Keratinocyte (primary cell): ENCODE data around the gene COMT. TPM values are rescaled to one million over a fixed set of nuclear protein-coding genes. Genes with fewer than 3 reads are reported as not detected.

Experiments used
- DNase-seq: peaks from one replicate; pipeline ENCODE4 v3.0.0-alpha.2; 2011; ENCODE audit warnings: low read depth, missing footprints, low spot score
- FAIRE-seq: peaks from 2 replicates; lab custom pipeline; 2011; peaks lifted over from hg19 to GRCh38; lab: Jason Lieb, UNC
- H2AFZ ChIP-seq: 2 replicates; pipeline ENCODE4 v1.6.0; 2012; ENCODE audit warnings: low read length, control low read depth, inconsistent platforms; ENCODE audit not compliant: control insufficient read depth
- H3K27ac ChIP-seq: 2 replicates; pipeline ENCODE4 v1.5.1; 2011; ENCODE audit warnings: low read length; ENCODE audit not compliant: control insufficient read depth, insufficient read depth
- H3K27me3 ChIP-seq: 3 replicates; pipeline ENCODE4 v1.6.0; 2011; ENCODE audit warnings: low read length; ENCODE audit not compliant: control insufficient read depth, insufficient read depth; ENCODE audit errors: extremely low read depth
- H3K36me3 ChIP-seq, 2 experiments: 2 replicates in 1 of 2; 3 replicates in 1 of 2; pipeline ENCODE4 v1.5.1; 2011; ENCODE audit warnings: low read length in 2 of 2, mild to moderate bottlenecking in 1 of 2; ENCODE audit not compliant: control insufficient read depth in 2 of 2, insufficient read depth in 2 of 2; ENCODE audit errors: extremely low read depth in 1 of 2
- H3K4me1 ChIP-seq: 3 replicates; pipeline ENCODE4 v1.5.1; 2011; ENCODE audit warnings: low read length; ENCODE audit not compliant: control insufficient read depth, insufficient read depth; ENCODE audit errors: extremely low read depth
- H3K4me2 ChIP-seq: 3 replicates; pipeline ENCODE4 v1.6.0; 2011; ENCODE audit warnings: low read depth, low read length; ENCODE audit not compliant: control insufficient read depth, insufficient read depth; ENCODE audit errors: extremely low read depth
- H3K4me3 ChIP-seq, 3 experiments: fragments of 200-600 bp in 1 of 3; sonication (generic) in 1 of 3; 2 replicates in 2 of 3; 3 replicates in 1 of 3; pipeline ENCODE4 v1.5.1; 2011 to 2016; ENCODE audit warnings: low read length in 3 of 3, mild to moderate bottlenecking in 3 of 3, control low read depth in 2 of 3, inconsistent platforms in 1 of 3, low read depth in 1 of 3, mixed read lengths in 1 of 3, mixed run types in 1 of 3, moderate library complexity in 1 of 3; ENCODE audit not compliant: control insufficient read depth in 2 of 3, insufficient read depth in 2 of 3; ENCODE audit errors: extremely low read depth in 1 of 3
- H3K79me2 ChIP-seq: 2 replicates; pipeline ENCODE4 v1.6.0; 2012; ENCODE audit warnings: low read length; ENCODE audit not compliant: control insufficient read depth, insufficient read depth
- H3K9ac ChIP-seq: 3 replicates; pipeline ENCODE4 v1.6.0; 2011; ENCODE audit warnings: low read length; ENCODE audit not compliant: control insufficient read depth, insufficient read depth; ENCODE audit errors: extremely low read depth
- H3K9me1 ChIP-seq: 3 replicates; pipeline ENCODE4 v1.6.0; 2011; ENCODE audit warnings: low read length; ENCODE audit not compliant: control insufficient read depth, insufficient read depth; ENCODE audit errors: extremely low read depth
- H3K9me3 ChIP-seq: 2 replicates; pipeline ENCODE4 v1.5.1; 2012; ENCODE audit warnings: low read depth, low read length; ENCODE audit not compliant: control insufficient read depth
- H4K20me1 ChIP-seq: 3 replicates; pipeline ENCODE4 v1.6.0; 2011; ENCODE audit warnings: low read length; ENCODE audit not compliant: control insufficient read depth, insufficient read depth; ENCODE audit errors: extremely low read depth
- CTCF ChIP-seq, 3 experiments: IDR thresholded peaks in 1 of 3; conservative IDR thresholded peaks in 1 of 3; optimal IDR thresholded peaks in 1 of 3; 2 replicates in 2 of 3; 3 replicates in 1 of 3; pipeline versions ENCODE3 to v1.5.1; 2011; ENCODE audit warnings: low read length in 3 of 3, mild to moderate bottlenecking in 3 of 3, moderate library complexity in 2 of 3, control low read depth in 1 of 3, inconsistent platforms in 1 of 3; ENCODE audit not compliant: insufficient read depth in 2 of 3; ENCODE audit errors: extremely low read depth in 1 of 3
- EZH2 ChIP-seq: IDR thresholded peaks from one replicate; pipeline ENCODE4 v1.6.1; 2012; ENCODE audit warnings: inconsistent platforms, mild to moderate bottlenecking, low read length, moderate library complexity
- dilution Hi-C: fragments of 300-500 bp; cut with MboI; formaldehyde crosslinking; loops from one replicate; pipeline ENCODE4 v1.7.0; 2020; ENCODE audit warnings: low sequenced_read_pairs; ENCODE audit not compliant: extremely low pct_ligation_motif_present
- polyA plus RNA-seq, 5 experiments: library from polyadenylated mRNA; depleted of rRNA in 3 of 5; stranded (reverse) in 3 of 5; stranded (forward) in 1 of 5; unstranded in 1 of 5; fragments of >200 nt; gene quantifications; 1 replicate in 1 of 5; 2 replicates in 3 of 5; 3 replicates in 1 of 5; pipeline versions ENCODE4 v1.2.1 to v1.2.3, GENCODE V29; 2011 to 2012; ENCODE audit warnings: missing spikeins in 2 of 5, low read depth in 1 of 5, low replicate concordance in 1 of 5

The COMT gene
- polyA plus RNA-seq, 1 donor (not counting 4 experiments of a cell fraction or from before 2014, with no cell fraction given): 139 TPM

- Histone ChIP-seq H3K79me2 (peaks cover 9% of the 10 kb centered on the region), H2AFZ (no peak overlapping the region), H3K4me1 (peaks cover 19% of the 10 kb centered on the region), H3K4me3 (no peak overlapping the region), H3K36me3 (peaks cover 12 to 39% of the 10 kb centered on the region in 2 experiments), H3K9ac (no peak overlapping the region), H4K20me1 (no peaks in the 10 kb centered on the region), H3K4me2 (no peak overlapping the region), H3K27ac (no peak overlapping the region), H3K9me3 (no peaks in the 10 kb centered on the region), H3K9me1 (no peaks in the 10 kb centered on the region), H3K27me3 (no peaks in the 10 kb centered on the region)
- dilution Hi-C loops: no loop called here
- FAIRE-seq (no peak), DNase-seq (no peak)
- TF ChIP-seq CTCF (optimal IDR thresholded peaks at IDR 0.05 in 1 of 3, IDR thresholded peaks at IDR 0.05 in 1 of 3, conservative IDR thresholded peaks at IDR 0.05 in 1 of 3; ENCODE audit: extremely low read depth in 1 of 3, insufficient read depth in 2 of 3, low read length in 3 of 3) (no peak), EZH2 (no peak)
Observed at GRCh38 chr22:19966908-19967750, 25.6 kb downstream of the COMT start.

GRCh38 chr22:19967850-19968449 is 26.4 kb downstream of the COMT start:
- H3K27me3 ChIP-seq: no peaks in the 10 kb centered on the region
- H3K4me3 ChIP-seq: no peak overlapping the region
- no peak overlapping the region for H3K4me2 ChIP-seq
- TF ChIP-seq CTCF (optimal IDR thresholded peaks at IDR 0.05 in 1 of 3, IDR thresholded peaks at IDR 0.05 in 1 of 3, conservative IDR thresholded peaks at IDR 0.05 in 1 of 3; ENCODE audit: extremely low read depth in 1 of 3, insufficient read depth in 2 of 3, low read length in 3 of 3) (no peak), EZH2 (no peak)
- no peak overlapping the region for H3K27ac ChIP-seq
- H3K9me1 ChIP-seq: no peaks in the 10 kb centered on the region
- H3K36me3 ChIP-seq: peaks cover 14 to 39% of the 10 kb centered on the region in 2 experiments
- no peak for DNase-seq
- H3K9me3 ChIP-seq: no peaks in the 10 kb centered on the region
- FAIRE-seq: no peak
- no peak overlapping the region for H3K9ac ChIP-seq
- dilution Hi-C loops: no loop called here
- H3K79me2 ChIP-seq: peaks cover 9% of the 10 kb centered on the region
- H2AFZ ChIP-seq: no peak overlapping the region
- peaks cover 12% of the 10 kb centered on the region for H3K4me1 ChIP-seq
- H4K20me1 ChIP-seq: no peaks in the 10 kb centered on the region
